ENCODE data around the gene LAMTOR2. TPM values are rescaled to one million over a fixed set of nuclear protein-coding genes. Genes with fewer than 3 reads are reported as not detected.
A peak's percentile ranks its signal among the peaks of the same experiment; 100 is the strongest.
"Not testable (repeated sequence)": the region's sequence is repeated elsewhere in the genome, so short reads cannot be mapped to it uniquely, and the experiment has no call there.

The LAMTOR2 gene
- 77.0 TPM for total RNA-seq

DNA sequence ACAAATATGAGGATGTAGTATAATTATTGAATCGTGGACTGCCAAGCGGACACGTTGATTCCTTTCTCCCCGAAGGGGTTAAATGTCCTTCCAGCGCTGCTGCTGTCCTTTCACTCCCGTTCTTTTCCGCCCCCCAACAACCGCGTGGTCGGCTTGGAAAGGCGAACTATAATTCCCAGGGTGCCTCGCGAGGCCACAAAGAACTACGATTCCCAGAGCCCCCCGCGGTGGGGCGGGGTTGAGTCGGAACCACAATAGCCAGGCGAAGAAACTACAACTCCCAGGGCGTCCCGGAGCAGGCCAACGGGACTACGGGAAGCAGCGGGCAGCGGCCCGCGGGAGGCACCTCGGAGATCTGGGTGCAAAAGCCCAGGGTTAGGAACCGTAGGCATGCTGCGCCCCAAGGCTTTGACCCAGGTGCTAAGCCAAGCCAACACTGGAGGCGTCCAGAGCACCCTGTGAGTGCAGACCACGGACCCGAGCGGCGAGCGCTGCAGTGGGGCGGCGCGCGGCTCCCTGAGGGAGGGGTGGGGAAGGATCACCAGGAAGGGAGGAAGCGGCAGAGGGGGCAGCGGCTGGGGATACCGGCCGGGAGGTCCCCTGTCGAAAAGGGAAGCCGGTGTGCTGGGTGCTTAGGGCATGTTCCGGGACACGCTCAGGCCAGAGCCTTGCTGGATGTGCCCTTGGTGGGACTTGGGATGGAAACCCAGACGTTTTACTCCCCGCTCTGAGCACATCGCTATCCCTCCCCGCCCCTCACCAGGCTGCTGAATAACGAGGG, at the start of gene LAMTOR2:
Gene LAMTOR2, plus strand, starts transcription at position 283 of the 781 bp plus-strand sequence. Its CDS starts 108 bp downstream, at position 391.
- DNase-seq (ENCODE audit: low spot score): peak; percentile 98

DNA sequence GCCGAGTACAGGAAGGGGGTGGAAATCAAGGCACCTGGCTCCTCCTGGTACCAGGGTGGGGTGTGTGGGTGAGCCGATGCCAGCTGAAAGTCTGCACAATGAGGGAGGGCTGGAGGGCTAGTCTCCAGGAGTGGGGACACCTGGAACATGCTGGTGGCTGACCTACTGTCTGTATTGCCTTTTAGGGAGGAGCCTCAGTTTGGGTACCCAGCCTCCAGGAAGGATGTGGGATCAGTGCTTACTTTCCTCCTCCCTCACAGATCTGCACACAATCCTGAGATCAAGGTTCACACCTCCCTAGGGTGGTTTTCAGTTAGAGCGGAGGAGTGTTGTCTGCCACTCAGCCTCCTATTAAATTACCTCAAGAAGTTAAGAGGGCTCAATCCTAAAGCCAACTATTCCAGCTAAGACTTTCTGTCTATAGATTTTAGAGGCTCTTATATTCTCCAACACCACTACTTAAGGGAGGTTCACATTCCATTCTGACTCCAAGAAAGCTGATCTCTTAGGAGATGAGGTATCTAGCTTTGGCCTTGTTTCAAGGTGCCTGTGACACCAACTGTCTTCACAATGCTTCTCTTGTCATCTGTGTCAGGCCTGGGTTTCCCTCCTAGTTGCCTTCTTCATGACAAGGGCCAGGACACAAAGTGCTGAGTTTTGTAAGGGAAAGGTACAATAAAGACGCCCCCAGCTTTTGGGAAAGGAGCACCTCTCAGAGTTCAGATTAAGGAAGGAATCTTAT, 49.6 kb upstream of the LAMTOR2 start:
- peak; percentile 55 for DNase-seq (ENCODE audit: low spot score)

DNA sequence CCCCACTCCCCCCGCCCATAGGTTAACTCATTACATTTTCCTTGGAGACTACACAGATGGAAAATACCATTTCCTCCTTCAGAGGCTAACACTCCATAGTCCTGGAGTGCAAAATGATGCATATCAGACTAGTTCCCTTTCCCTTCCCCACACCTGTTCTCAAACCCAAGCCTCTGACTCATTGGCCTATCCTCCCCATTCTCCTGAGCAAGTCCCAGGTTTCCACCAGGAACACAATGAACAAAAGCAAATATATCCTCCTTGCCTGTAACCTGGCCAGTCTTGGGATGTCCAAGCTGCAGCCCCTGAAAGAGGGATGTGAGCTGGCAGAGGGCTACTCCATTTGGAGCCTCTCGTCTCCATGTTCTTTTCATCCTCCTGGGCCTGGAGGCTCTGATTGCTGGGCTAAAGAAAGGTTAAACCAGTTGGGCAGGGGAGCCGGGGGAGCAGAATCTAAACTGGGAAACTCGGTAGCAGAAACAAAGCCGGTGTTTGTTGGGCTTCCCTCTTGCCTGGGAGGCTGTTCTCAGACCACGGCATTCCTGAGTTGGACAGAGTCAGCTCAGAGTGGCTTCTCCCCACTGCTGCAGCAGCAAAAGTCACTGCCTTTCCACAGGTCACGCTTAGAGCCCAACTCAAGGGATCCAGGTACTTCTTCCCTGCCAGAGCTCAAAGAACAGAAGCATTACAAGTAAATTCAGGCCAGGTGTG, 47.8 kb upstream of the LAMTOR2 start:
- DNase-seq (ENCODE audit: low spot score): no peak

DNA sequence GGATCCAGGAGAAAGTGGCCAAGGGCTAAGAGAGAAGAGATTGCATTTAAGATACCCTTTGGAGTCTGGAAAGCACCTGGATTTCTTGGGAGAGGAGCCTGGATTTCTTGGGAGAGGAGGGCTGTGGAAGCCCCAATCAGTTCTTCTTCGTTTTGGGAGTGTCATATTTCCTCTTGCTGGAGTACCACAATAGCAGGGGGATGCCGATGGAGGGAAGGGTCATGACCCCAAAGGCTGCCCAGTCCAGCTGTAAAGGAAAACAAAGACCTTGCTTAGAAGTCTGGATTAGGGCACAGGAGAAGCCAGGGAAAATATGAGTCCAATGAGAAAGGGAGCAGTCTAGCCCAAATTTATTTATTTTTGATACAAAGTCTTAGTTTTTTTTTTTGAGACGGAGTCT, 45.2 kb upstream of the LAMTOR2 start:
- no peak for DNase-seq (ENCODE audit: low spot score)

DNA sequence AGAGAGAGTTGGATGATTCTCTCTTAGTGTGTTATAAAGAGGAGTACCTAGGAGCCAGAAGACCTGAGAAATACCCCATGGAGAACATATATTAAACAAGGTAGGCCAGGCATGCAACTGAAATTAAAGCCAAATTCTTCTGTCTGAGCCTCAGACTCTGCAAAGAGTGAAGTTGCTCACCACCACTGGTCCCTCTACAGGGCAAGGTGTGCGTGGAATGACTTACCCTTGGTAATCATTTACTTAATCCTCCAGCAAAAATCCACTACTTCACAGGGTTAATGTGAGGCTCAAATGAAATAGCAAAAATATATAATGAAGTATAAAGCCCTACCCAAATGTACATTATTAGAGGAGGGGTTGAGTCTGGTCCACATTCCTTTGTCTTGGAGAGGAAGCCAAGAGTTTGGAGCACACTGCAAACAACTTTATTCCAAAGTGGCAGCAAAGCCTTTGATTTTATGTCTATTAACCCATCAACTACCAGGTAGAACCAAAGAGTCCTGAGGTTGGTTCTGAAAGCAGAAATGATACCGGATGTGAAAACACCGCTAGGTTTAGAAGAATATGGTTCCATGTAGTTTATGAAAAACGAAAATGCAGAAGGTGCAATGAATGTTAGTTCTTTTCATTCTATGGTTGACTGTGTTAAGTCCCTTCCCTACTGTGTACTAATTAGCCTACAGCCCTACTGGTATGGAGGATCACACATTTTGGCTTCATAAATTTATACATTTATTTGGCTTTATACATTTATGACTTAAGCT, 42.3 kb upstream of the LAMTOR2 start:
- no peak for DNase-seq (ENCODE audit: low spot score)

DNA sequence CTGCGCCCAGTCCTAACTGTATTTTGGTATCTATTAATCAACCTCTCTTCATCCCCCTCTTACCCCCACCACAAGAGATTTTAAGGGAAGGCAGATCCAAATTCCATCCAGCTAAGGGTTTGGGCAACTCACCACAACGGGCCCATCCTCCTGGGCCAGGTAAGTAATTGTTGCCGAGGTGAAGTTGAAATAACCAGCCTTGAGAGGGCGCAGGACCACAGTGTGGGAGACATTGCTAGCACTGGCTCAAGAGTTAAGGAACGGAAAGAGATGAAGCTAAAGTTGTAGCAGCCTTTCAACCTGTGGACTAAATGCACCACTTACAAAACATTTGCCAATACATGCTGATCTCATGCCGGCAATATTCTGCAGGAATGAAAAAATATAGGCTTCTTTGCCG, 39.8 kb upstream of the LAMTOR2 start:
- DNase-seq (ENCODE audit: low spot score): no peak

DNA sequence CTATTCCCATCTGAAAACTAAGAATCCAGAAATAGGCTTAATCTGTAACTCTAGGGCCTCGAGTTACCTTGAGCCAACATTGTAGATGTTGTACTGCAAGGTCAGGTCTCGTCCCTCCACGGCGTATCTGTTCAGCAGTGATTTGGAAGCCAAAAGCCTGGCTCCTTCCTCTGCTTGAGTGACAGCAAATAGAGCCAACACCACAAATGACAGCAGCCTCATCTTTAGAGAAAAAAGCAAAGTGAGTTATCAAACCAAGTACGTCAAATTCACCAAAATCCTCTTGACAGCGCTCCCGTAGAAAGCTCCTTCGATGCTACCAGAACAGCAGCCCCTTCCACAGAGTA, 34.7 kb upstream of the LAMTOR2 start:
- no peak for DNase-seq (ENCODE audit: low spot score)

DNA sequence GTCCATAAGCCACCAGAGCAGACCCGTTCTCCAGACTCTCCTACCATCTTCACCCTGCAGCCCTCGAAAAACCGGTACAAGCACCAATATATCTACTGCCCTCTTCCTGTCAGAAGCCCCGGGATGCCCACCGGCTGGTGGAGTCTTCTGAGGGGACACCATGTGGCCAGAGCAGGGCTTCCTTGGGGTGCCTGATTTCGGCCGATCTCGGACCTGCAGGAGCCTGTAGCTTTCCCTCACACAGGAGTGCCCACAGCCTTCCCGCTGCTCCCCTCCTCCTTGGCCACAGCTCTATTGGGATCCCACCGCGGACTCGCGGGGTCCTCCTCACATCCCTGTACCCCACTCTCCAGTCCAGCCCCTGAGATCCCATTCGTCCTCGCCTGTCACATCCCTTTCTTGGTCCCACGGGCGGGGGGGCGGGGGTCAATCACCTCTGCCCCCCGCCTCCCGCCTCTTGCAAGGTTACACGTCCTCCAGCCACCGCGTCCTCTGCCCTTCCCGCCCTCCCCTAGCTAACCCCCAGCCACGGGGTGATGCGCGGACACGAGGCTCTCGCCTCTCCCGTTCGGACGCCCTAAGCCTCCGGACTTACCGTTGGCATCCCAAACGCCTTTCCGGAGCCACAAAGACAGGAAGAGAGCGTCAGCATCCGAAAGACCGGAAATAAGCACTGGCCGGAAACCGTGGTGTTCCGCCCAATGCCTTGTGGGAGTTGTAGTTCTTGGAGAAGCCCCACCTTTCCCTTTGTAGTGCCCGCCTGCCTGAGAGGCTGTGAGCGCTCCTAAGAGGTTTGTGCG, 34.1 kb upstream of the LAMTOR2 start, which contains the start of gene SSR2:
Gene SSR2, minus strand, starts transcription at position 659 of the 800 bp plus-strand sequence. CDS start 784 bp downstream, outside the sequence.
- peak; percentile 91 for DNase-seq (ENCODE audit: low spot score)

DNA sequence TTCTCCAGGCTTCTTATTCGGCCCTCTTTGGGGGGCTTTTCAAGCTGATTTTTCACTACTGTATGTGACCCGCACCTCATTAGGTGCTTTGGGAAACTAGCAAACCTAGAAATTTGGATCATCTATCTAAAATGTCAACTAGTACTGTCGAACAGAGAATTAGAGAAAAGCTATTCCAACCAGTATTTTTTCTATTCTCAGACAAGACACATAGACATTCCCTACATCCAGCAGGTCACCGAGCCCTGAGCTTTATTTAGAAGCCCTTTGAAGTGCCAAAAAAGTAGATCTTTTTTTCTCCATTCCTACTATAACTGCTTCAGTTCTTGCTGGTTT, 33.5 kb upstream of the LAMTOR2 start:
- DNase-seq (ENCODE audit: low spot score): no peak

DNA sequence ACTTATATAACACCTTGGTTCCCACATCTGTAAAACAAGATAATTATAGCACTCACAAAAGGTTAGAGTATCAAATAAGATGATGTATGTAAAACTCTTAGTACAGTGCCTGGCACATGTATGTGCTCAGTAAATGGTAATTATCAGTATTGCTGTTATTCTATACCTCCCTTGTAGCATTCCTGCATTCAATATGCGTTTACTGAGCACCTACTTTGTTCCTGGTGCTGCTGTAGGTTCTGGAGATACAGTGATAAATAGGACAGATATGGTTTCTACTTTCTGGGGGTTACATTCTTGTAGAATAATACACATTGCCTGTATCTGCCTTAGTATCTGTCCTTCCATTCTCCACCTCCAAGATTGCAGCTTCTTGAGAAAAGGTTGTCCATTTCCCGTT, 32.6 kb upstream of the LAMTOR2 start:
- no peak for DNase-seq (ENCODE audit: low spot score)

DNA sequence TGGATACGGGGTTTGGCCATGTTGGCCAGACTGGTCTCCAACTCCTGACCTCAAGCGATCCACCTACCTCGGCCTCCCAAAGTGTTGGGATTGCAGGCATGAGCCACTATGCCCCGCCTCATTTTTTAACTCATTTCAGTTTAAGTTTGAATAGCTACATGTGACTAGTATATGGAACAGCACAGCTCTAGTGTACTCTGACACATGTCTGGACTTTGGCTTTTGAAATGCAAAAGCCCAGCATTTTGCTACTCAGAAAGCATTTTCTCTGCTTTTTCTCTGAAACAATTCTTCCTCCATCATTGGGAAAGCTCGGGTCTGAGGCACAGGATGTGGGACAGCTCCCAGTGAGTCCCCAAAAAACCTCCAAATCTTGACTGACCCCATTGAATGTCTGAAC, 29.8 kb upstream of the LAMTOR2 start:
- DNase-seq (ENCODE audit: low spot score): no peak

DNA sequence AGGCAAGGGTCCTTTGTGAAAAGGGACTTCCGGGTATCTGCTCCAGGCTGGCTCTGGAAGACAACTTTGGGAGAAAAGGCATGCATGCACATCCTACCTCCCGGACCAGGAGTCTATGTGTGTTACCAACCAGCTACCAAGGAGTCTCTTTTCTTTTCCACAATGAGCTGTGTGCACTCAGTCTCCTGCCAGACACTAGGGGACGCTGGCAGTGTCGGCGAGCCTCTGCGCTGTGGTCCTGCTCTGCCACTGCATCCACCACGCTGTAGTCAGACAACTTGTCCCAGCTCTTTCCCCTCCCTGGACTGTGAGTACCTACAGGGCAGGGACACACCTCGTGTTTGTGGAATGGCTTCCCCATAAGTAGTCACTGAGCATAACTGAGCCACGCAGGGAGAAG, 28.7 kb upstream of the LAMTOR2 start:
- DNase-seq (ENCODE audit: low spot score): no peak

DNA sequence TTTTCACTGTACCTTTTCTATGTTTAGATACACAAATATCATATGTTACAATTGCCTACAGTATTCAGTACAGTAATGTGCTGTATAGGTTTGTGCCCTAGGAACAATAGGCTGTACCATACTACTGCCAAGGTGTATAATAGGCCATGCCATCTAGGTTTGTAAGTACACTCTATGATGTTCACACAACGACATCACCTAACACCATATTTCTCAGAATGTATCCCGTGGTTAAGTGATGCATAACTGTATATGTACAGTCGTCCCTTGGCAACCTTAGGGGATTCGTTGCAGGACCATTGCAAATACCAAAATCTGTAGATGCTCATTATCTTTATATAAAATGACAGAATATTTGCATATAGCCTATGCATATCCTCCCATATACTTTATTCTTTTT, 28.0 kb upstream of the LAMTOR2 start:
- DNase-seq (ENCODE audit: low spot score): no peak

DNA sequence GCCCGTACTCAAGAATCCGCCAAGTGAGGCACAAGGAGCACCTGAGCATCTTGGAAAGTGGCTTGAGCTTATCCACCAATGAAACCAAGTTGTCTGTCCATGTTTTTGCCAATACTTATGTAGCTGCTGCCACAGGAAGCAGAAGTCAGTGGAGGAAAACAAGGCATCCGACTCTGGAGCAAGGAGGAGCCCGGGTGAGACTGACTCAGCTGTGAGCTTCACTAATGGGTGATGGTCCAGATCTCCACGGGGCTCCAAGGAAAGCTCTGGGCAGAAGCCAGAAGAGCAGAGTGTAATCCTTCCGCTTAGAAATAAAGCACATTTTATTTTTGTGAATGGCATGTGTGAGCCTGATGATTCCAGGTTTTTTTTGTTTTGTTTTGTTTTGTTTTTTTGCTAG, 21.6 kb upstream of the LAMTOR2 start:
- DNase-seq (ENCODE audit: low spot score): no peak

DNA sequence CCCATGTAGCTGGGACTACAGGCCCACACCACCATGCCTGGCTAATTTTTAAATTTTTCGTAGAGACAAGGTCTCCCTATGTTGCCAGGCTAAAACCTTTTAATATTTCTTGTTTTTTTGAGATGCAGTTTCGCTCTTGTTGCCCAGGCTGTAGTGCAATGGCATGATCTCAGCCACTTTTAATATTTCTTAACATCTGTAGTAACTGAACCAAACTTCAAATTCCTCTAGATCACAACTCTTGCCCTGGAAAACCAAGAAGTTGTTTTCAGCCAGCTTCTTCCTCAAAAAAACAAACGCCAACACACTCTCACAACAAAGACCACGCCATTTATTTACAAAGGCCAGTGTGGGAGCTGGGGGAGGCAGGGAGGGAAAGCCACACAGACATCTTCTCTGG, 19.6 kb upstream of the LAMTOR2 start:
- DNase-seq (ENCODE audit: low spot score): not testable (repeated sequence)

DNA sequence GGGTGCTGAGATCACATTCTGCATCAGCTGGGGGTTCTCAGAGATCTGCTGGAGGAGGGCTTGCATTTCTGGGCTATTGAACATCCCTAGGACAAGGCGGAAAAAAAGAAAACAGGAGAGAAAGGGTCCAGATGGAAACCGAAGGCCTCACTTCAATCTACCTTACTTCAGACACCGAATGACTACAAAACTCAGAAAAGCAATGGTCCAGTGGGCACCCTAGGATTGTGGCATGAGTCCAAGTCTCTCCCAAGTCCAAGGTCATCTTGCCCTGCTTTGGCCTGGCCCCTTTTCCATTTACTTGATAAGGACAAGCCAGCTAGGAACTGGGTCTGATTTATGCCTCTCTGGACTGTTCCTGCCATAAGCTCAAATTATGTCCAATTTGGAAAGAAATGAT, 11.8 kb upstream of the LAMTOR2 start:
- DNase-seq (ENCODE audit: low spot score): no peak

DNA sequence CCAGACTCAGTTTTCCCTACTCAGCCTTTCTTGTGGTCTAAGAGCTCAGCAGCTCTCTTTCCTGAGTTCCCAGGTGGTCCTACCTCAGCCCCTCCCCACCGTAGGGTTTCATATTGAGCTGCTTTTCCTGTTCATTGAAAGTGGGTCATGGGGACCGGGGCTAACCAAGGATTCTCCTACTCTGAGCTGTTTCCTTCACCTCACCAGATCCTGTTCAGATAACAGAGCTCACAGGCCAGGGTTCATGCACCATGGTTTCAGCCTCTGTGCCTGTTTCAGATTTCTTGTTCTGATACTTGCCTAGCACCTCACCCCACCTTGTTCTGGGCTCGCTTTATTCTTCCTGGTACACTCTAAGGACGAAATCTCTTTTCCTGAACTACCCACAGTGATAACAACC, 9.5 kb upstream of the LAMTOR2 start:
- DNase-seq (ENCODE audit: low spot score): no peak

DNA sequence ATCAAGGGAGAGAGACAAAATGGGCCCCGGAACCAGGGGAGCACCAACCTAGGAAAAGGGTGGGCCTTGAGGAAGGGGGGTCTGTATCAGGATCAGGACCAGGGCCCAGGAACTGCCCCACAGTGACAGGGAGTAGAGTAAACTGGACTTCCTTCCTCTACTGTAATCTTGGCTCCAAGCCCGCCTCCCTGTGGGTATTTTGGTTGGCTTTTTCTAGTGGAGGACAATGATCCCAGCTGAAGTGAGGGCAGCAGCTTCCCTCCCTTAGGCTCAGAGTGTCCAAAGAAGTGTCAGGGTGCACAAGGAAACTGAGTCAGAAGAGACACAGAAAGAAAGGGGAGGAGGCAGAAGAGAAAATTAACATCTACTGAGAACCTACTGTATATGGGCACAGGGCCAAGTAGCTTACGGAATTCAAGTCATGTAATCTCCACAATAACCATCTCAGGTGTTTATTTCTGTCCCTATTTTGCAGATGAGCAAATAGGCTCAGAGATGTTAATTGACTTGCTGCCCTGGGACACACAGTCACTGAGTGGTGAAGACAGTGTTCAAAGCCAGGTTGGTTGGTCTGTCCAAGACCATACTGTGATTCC, 5.8 kb upstream of the LAMTOR2 start:
- no peak for DNase-seq (ENCODE audit: low spot score)

DNA sequence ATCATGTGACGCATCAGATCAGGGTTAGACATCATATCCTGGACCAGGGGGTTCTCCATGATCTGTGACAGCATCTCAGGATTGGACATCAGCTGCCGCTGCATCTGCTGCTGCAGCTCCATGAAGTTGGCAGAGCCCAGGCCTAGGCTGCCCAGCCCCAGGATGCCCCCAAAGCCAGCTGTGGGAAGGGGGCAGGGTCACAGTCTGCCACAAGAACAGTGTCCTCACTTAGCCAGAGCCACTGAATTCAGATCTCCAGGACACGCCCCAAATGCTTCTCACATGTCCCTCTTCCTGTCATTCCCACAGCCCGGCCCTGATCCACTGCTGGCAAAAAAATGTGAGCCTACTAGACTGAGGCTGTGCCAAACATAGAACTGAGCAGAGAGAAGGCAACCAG, 4.2 kb upstream of the LAMTOR2 start:
- DNase-seq (ENCODE audit: low spot score): no peak

DNA sequence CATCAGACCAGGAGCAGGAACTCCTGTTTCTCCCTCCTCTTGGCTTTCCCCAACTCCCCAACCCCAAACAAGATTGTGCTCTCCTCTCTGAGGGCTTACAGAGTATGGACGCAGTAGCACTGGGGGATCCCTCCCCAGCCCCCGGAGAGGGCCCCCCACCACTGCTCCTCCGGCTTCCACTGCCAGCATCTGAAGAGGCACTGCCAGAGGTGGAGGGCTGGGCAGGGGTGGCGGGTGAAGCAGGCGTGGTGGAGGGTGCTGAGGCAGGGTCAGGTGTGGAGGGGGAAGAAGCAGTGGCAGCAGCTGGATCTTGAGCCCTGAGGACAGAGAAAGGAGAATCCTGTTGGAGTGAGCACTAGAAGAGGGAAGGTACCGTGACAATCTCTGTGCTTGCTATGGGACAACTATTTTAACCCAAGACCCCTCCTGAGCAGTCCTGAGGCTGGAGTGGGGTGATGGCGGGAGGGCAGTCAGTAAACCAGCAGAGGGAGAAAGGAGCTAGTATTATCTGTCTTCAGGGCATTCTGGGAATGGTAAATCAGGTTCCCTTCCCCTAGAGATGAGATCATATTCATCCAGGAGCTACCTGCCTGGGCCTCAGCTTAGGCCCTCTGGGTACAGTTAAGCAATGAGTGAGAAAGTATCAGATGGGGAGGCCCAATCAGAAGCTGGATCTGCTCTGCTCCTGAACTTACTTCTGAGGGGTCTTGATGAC, 3.4 kb upstream of the LAMTOR2 start:
- no peak for DNase-seq (ENCODE audit: low spot score)

Measured in mucosa of gallbladder (tissue), 1 donor.